GM19240 (cell line): Measurements from ENCODE around the gene PXYLP1.

Source experiments
- DNase-seq: peaks from one replicate; pipeline ENCODE4 v3.0.0; 2011; ENCODE audit warnings: low spot score; ENCODE audit not compliant: insufficient read length

PXYLP1 gene

GRCh38 chr3:141343865-141344271, 112.2 kb downstream of the PXYLP1 start:
- DNase-seq, result no peak
